Caco-2 (cell line): ENCODE measurements around the gene ZNF333. TPM values are rescaled to one million over a fixed set of nuclear protein-coding genes. Genes with fewer than 3 reads are reported as not detected.

Experiments used
- BruUV-seq: library from RNA; stranded (reverse); fragments of 400-500 nt; replicated peaks from 2 replicates; lab custom pipeline; 2021; lab: Mats Ljungman, UMichigan
- CTCF ChIA-PET: fragments of 300-600 bp; sonication (Branson Sonifier 250); formaldehyde crosslinking; loops from one replicate; lab custom pipeline; 2022; ENCODE audit warnings: antibody characterized with exemption; lab: Charles Lee
- POLR2A ChIA-PET: fragments of 300-600 bp; sonication (Branson Sonifier 250); formaldehyde crosslinking; loops from one replicate; lab custom pipeline; 2022; ENCODE audit warnings: antibody characterized with exemption; lab: Charles Lee
- DNase-seq, 2 experiments: peaks; one replicate each; pipeline versions ENCODE4 v3.0.0 to v3.0.0-alpha.2; 2020 to 2022
- H3K27me3 ChIP-seq: replicated peaks from 2 replicates; pipeline ENCODE4 v1.6.0; 2011; ENCODE audit warnings: low read length; ENCODE audit not compliant: control insufficient read depth, insufficient read depth
- H3K36me3 ChIP-seq: 2 replicates; pipeline ENCODE4 v1.5.1; 2011; ENCODE audit warnings: low read length; ENCODE audit not compliant: control insufficient read depth, insufficient read depth
- H3K4me1 ChIP-seq: fragments of 250-450 bp; sonication (Bioruptor Pico); 2 replicates; pipeline ENCODE4 v1.5.1; 2020; ENCODE audit warnings: mild to moderate bottlenecking
- H3K4me3 ChIP-seq: 2 replicates; pipeline ENCODE4 v1.5.1; 2011; ENCODE audit warnings: low read depth, mild to moderate bottlenecking, control low read depth, low read length
- H3K9me3 ChIP-seq: fragments of 250-450 bp; sonication (Bioruptor Pico); 2 replicates; pipeline ENCODE4 v1.5.1; 2020; ENCODE audit warnings: mild to moderate bottlenecking, moderate library complexity
- H3K27ac Mint-ChIP-seq: one replicate; pipeline ENCODE4 v1.8.0; 2022; ENCODE audit warnings: mixed read lengths; ENCODE audit not compliant: unreplicated experiment
- H3K27me3 Mint-ChIP-seq: one replicate; pipeline ENCODE4 v1.8.0; 2022; ENCODE audit warnings: mixed read lengths; ENCODE audit not compliant: insufficient read depth, unreplicated experiment
- H3K36me3 Mint-ChIP-seq: one replicate; pipeline ENCODE4 v1.8.0; 2022; ENCODE audit warnings: mild to moderate bottlenecking, mixed read lengths; ENCODE audit not compliant: insufficient read depth, unreplicated experiment
- H3K4me1 Mint-ChIP-seq: one replicate; pipeline ENCODE4 v1.8.0; 2022; ENCODE audit warnings: low read depth, mixed read lengths; ENCODE audit not compliant: unreplicated experiment
- H3K4me3 Mint-ChIP-seq: one replicate; pipeline ENCODE4 v1.8.0; 2022; ENCODE audit warnings: mild to moderate bottlenecking, moderate library complexity, mixed read lengths; ENCODE audit not compliant: unreplicated experiment
- H3K9me3 Mint-ChIP-seq: one replicate; pipeline ENCODE4 v1.8.0; 2022; ENCODE audit warnings: mixed read lengths; ENCODE audit not compliant: unreplicated experiment
- CTCF ChIP-seq, 2 experiments: fragments of 200-600 bp in 1 of 2; IDR thresholded peaks; 1 replicate in 1 of 2; 2 replicates in 1 of 2; pipeline versions ENCODE4 v1.5.1 to v1.8.0; 2011 to 2022; ENCODE audit warnings: antibody characterized with exemption in 1 of 2, control low read depth in 1 of 2, inconsistent platforms in 1 of 2, low read depth in 1 of 2, low read length in 1 of 2, mild to moderate bottlenecking in 1 of 2, moderate library complexity in 1 of 2; ENCODE audit not compliant: insufficient read depth in 1 of 2, severe bottlenecking in 1 of 2, unreplicated experiment in 1 of 2
- intact Hi-C: fragments of 100-400 bp; cut with micrococcal nuclease; formaldehyde crosslinking; loops from one replicate; pipeline ENCODE4 v1.10.0; 2022; ENCODE audit not compliant: unreplicated experiment
- total RNA-seq: library from RNA; stranded (reverse); gene quantifications from 2 replicates; pipeline ENCODE4 v1.2.3, GENCODE V29; 2022

The ZNF333 gene
- total RNA-seq, 1 experiment from 2014 or later = 5.3 TPM

GRCh38 chr19:14704450-14704849 lies 14.6 kb downstream of the ZNF333 start:
- TF ChIP-seq CTCF (IDR thresholded peaks at IDR 0.05; ENCODE audit: insufficient read depth in 1 of 2, low read depth in 1 of 2, low read length in 1 of 2, severe bottlenecking in 1 of 2, unreplicated experiment in 1 of 2) = no peak
- H3K4me3 Mint-ChIP-seq = no peak overlapping the region
- ChIA-PET CTCF (no interaction called here), POLR2A (no interaction called here)
- H3K9me3 Mint-ChIP-seq = peaks cover 5% of the 10 kb centered on the region
- Histone ChIP-seq H3K27me3 (no peaks in the 10 kb centered on the region), H3K36me3 (no peaks in the 10 kb centered on the region), H3K9me3 (no peaks in the 10 kb centered on the region), H3K4me3 (no peak overlapping the region), H3K4me1 (no peaks in the 10 kb centered on the region)
- H3K27me3 Mint-ChIP-seq = no peaks in the 10 kb centered on the region
- no peak overlapping the region for H3K27ac Mint-ChIP-seq
- H3K4me1 Mint-ChIP-seq = no peaks in the 10 kb centered on the region
- H3K36me3 Mint-ChIP-seq = peaks cover 5% of the 10 kb centered on the region
- BruUV-seq = no TSS peak
- intact Hi-C loops = no loop called here
- DNase-seq = no peak

GRCh38 chr19:14715841-14716240 lies 26.0 kb downstream of the ZNF333 start:
- ChIA-PET POLR2A (no interaction called here), CTCF (interaction anchor here (0.5 kb wide), 1 partner anchor 87 kb away, joined by 8 read pairs; no protein-coding TSS in a partner anchor)
- H3K9me3 Mint-ChIP-seq = peaks cover 32% of the 10 kb centered on the region
- H3K9me3 ChIP-seq = peaks cover 17% of the 10 kb centered on the region
- H3K27me3 Mint-ChIP-seq = no peaks in the 10 kb centered on the region
- no peak for DNase-seq
- no peaks in the 10 kb centered on the region for H3K36me3 Mint-ChIP-seq
- no TSS peak for BruUV-seq
- intact Hi-C loops = no loop called here
- no peak overlapping the region for H3K4me3 ChIP-seq
- H3K27ac Mint-ChIP-seq = no peak overlapping the region
- no peaks in the 10 kb centered on the region for H3K4me1 ChIP-seq
- H3K36me3 ChIP-seq = no peaks in the 10 kb centered on the region
- no peaks in the 10 kb centered on the region for H3K27me3 ChIP-seq
- TF ChIP-seq CTCF (IDR thresholded peaks at IDR 0.05; ENCODE audit: insufficient read depth in 1 of 2, low read depth in 1 of 2, low read length in 1 of 2, severe bottlenecking in 1 of 2, unreplicated experiment in 1 of 2) = no peak
- no peak overlapping the region for H3K4me3 Mint-ChIP-seq
- H3K4me1 Mint-ChIP-seq = no peaks in the 10 kb centered on the region

GRCh38 chr19:14718522-14719116 lies 28.8 kb downstream of the ZNF333 start:
- no peaks in the 10 kb centered on the region for H3K27me3 Mint-ChIP-seq
- no peak overlapping the region for H3K4me3 Mint-ChIP-seq
- TF ChIP-seq CTCF (IDR thresholded peaks at IDR 0.05; ENCODE audit: insufficient read depth in 1 of 2, low read depth in 1 of 2, low read length in 1 of 2, severe bottlenecking in 1 of 2, unreplicated experiment in 1 of 2) = no peak
- H3K4me1 ChIP-seq = no peaks in the 10 kb centered on the region
- no peak overlapping the region for H3K4me3 ChIP-seq
- DNase-seq = no peak
- H3K9me3 ChIP-seq = peaks cover 21% of the 10 kb centered on the region
- H3K36me3 Mint-ChIP-seq = no peaks in the 10 kb centered on the region
- H3K27me3 ChIP-seq = no peaks in the 10 kb centered on the region
- H3K4me1 Mint-ChIP-seq = no peaks in the 10 kb centered on the region
- intact Hi-C loops = no loop called here
- H3K9me3 Mint-ChIP-seq = peaks cover 39% of the 10 kb centered on the region
- BruUV-seq = no TSS peak
- ChIA-PET CTCF (no interaction called here), POLR2A (no interaction called here)
- no peaks in the 10 kb centered on the region for H3K36me3 ChIP-seq
- no peak overlapping the region for H3K27ac Mint-ChIP-seq
